ENCODE measurements around the gene HTR7.

Gene HTR7

DNA sequence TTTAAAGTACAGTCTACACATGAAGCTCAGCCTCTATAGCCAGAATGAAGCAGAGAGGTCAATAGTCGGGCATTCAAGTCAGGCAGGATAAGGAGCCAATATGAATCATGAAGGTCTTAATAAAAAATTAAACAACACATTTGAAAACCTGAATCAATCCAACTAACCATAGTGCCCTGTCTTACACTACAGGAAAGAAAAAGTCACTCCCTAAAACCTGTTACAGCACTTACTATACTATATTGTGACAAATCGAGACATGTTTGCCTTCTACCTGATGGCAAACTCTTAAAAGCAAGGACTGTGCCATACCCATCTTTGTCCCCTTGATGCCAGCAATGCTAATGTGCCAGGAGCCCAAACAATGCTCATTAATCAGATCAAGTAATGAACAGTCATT, 117.6 kb downstream of the HTR7 start:
- DNase-seq (ENCODE audit: low read depth in 3 of 3), result no peak

- DNase-seq (ENCODE audit: low read depth in 3 of 3), result no peak
Observed at GRCh38 chr10:90738885-90739284, 119.0 kb downstream of the HTR7 start.

DNA sequence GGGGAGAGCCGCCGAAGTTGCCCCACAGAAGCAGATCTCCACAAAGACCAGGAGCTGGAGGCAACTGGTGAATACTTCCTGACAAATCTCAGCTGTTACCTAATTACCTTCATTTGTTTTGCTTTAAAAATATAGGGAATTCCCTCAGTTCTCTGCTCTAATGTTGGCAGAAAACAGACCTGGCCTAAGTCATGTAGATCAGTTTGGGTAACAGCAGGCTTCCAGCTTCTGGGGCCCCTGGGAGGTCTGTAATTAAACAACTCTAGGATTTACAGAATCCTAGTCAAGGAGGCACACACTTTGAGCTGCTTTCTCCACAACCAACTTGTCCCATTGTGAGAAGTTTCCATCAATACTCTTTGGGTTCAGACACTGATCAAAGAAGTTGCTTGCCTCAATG, 123.4 kb downstream of the HTR7 start:
- no peak for DNase-seq (ENCODE audit: low read depth in 3 of 3)

DNA sequence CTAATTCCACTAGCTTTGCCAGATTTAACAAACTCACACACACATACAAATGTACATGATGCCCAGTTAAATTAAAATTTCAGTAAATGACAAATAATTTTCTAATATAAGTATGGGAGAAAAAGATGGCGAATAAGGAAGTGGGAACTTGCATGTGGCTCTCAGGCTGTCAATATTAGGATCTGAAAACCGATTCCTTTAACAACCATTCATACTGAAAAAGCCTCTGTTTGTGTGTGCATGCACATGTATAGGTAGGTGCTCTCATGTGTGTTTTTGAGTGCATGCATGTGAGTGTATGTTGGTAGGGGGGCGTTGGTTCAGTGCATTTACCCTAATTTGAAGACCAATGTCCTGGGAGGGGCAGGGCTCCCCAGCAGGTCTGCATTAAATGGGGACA, 125.3 kb downstream of the HTR7 start:
- DNase-seq (ENCODE audit: low read depth in 3 of 3), result no peak

- no peak for DNase-seq (ENCODE audit: low read depth in 3 of 3)
Observed at GRCh38 chr10:90723416-90724068, 134.3 kb downstream of the HTR7 start.

DNA sequence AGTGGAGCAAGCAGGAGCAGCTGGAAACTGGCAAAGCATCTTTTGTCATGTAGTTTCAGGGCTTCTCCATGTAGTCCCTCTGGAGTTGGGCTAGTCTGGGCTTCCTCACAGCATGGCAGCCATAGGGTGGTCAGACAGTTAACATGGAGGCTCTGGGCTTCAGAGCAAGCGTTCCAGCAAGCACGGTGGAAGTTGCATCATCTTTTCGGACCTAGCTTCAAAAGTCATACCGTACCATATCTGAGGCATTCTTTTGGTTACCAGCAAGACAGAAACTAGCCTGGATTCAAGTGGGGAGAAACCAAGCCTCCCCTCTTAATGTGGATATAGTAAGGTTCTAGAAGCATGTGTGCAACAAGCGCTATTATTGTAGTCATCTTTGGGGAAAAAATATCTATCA, 135.0 kb downstream of the HTR7 start:
- DNase-seq (ENCODE audit: low read depth in 3 of 3), result no peak

DNA sequence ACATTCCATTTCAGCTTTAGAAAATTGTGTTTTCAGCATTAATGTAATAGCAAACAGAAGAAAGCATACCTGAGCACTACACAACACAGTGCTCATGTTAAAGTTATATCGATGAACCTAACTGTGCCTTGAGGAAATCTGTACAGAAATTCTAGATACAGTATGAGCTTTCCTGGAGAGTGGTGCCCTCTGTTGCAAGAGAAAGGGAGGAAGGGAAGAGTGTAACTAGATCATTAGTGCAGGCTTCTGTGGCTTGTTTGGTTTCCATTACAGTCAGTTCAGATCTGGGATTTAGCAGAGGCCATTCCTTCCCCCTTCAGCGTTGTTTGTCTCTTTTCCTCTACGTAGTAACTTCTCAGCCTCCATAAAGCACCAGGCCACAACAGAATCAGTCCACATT, 139.7 kb downstream of the HTR7 start:
- DNase-seq (ENCODE audit: low read depth in 3 of 3), result no peak

DNA sequence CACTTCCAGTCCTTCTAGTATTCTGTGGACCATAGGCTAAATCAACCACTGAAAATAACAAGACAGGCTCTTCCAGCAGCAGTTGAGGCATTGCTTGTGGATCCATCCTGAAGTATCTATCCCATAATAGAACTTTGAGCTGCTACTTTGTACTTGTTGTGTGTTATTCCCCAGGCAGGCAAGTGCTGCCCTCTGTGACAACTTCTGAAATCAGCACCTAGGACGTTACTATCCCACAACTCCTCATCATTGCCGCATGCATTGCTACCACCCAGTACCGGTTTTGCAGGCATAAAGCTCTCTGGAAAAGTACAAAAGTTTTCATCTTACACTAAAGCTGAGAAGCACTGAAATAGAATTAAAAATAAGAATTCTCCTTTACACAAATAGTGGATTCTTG, 145.3 kb downstream of the HTR7 start:
- DNase-seq (ENCODE audit: low read depth in 3 of 3), result no peak

DNA sequence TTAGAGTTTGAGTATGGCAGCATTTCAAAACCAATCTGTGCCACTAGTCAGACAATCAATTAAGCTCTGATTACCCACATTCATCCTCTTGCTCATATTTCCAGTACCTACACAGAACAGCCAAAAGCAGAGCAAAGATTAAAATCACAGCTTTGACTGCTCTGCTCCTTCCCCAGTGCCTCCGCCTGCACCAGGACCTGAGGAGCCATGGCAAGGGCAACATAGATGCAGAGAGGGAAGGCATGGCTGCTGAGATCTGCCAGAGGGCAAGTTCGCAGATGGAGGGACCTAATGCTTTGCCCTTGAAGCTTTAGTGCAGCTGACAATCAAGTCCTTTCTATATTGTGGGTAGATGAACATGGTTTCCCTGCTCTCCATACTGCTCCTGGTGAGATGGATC, 148.1 kb downstream of the HTR7 start:
- DNase-seq (ENCODE audit: low read depth in 3 of 3), result no peak

GRCh38 chr10:90707657-90708056, 150.2 kb downstream of the HTR7 start:
- no peak for DNase-seq (ENCODE audit: low read depth in 3 of 3)

GRCh38 chr10:90701428-90701827, 156.4 kb downstream of the HTR7 start:
- no peak for DNase-seq (ENCODE audit: low read depth in 3 of 3)

GRCh38 chr10:90695915-90696676, 161.7 kb downstream of the HTR7 start:
- no peak for DNase-seq (ENCODE audit: low read depth in 3 of 3)

Data from stimulated activated CD4-positive, alpha-beta T cell treated with anti-CD3 and anti-CD28 coated beads, TNF-alpha, amount 100 ng/mL, for 24 hours (primary cell).